GM19193 (cell line): ENCODE data around the gene NODAL.

Experiments used
- POLR2A ChIP-seq: IDR thresholded peaks from 4 replicates; pipeline ENCODE4 v1.6.1; 2011; ENCODE audit not compliant: insufficient read depth, insufficient read length; ENCODE audit errors: extremely low read depth

The NODAL gene

DNA sequence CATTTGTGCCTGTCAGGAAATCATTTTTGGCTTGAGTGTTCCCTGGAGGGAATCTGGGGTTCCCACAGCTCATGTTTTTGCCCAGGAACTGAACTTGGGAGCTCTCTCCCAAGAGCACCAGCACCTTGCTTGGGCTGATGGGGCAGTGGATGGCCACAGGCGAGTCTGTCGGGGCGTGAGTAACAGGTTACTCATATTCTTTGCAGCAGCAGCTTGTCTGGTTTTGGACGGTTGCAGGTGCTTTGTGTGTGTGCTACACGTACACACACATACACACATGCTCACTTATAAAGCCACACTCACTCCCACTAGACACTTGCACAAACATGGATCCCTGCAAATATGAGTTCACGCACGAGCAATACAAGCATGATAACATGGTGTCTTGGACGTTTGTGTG is 34.2 kb upstream of the NODAL start:
- no peak for TF ChIP-seq POLR2A

DNA sequence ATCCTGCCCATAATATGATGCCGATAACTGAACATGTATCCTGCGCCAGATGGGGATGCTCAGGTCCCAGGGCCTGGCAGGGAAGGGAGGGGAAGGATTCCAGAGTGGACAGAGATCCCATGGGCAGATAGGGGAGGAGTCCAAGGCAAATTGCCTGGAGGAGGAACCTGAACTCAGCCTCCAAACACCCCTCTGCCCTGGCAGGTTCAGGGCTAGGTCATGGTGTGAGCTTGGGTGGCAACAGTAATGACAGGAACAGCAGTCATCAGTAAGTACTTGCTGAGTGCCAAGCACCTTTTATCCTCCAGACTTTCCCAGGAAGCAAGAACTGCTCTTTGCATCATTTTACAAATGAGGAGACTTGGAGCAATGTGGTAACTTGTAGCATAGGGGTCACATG is 33.3 kb upstream of the NODAL start:
- TF ChIP-seq POLR2A = no peak

DNA sequence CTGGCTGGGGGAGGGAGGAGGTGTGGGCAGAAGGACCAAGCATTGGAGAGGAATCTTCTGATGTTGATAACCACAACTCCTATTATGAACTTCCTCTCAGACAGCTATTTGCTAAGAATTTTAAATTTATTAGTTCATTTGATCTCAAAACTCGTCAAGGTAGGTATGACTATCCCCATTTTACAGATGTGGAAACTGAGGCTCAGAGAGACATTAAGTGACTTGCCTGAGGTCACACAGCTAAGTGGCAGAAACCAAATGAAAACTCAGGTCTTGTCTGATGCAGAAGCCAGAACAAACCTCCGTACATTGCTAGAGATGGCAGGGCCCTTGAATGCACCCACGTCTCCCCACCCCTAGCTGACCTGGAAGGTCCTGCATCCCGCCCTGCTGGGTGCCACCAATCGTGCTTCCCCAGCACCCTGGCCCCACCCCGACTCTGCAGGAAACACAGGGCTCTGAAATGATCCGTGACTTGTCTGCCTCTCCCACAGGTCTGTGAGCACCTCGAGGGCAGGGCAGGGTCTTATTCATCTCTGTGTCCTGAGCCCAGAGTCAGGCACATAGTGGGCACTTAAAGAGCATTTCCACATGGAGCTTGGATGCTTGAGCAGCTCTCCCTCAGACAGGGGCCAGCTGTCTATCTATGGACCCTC is 31.4 kb upstream of the NODAL start:
- TF ChIP-seq POLR2A = no peak

DNA sequence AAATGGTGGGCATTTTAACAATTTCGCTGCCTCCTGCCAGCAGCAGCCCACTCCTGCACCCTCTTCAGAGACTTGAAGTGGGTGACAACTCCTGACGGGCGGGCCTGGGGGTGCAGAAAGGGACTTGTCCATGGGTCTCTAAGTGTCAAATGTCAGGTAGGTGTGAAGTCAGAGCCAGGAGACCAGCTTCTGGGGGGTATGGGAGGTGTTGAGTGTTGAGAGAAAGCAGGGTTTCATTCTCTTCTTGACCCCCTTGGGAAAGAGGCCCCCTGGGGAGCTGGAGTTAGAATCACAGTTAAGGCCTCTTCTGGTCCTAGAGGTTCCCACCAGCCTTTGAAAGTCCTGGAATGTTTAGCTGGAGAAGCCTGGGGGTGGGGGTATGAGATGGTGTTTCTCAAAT is 25.5 kb upstream of the NODAL start:
- TF ChIP-seq POLR2A = no peak

DNA sequence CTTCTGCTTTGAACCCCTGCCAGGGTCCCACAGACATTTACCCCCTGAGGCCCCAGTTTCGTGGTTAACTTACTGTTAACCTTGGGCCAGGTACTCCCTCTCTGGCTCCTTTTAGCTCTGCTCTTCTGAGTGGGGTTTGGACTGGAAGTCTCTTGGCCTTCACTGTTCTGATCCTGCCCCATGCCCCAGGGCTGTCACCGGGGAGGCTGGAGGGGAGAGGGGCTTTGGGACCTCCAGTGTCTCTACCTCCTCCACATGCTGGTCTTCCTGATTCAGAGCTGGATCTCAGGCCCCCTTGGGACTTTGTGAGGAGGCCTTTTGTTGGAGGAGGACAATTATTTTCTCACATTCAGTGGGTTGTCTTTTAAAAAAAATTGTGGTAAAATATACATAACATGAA is 24.4 kb upstream of the NODAL start:
- TF ChIP-seq POLR2A = no peak

DNA sequence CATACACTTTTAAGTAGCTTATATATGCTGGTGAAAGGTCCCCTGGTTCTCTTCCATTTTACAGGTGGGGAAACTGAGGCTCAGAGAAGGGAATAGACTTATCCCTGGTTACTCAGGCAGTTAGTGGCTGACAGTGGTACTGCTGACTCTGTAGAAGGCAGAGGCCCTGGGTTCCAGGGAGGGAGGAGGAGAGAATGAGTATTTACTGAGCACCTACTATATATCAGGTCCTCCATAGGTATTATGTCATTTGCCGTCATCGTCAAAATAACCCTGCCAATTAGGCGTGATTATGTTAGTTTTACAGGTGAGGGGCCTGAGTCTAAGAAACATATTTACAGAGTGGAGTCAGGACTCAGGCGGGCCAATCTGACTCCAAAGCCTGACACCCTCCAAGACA is 23.8 kb upstream of the NODAL start:
- TF ChIP-seq POLR2A = no peak

DNA sequence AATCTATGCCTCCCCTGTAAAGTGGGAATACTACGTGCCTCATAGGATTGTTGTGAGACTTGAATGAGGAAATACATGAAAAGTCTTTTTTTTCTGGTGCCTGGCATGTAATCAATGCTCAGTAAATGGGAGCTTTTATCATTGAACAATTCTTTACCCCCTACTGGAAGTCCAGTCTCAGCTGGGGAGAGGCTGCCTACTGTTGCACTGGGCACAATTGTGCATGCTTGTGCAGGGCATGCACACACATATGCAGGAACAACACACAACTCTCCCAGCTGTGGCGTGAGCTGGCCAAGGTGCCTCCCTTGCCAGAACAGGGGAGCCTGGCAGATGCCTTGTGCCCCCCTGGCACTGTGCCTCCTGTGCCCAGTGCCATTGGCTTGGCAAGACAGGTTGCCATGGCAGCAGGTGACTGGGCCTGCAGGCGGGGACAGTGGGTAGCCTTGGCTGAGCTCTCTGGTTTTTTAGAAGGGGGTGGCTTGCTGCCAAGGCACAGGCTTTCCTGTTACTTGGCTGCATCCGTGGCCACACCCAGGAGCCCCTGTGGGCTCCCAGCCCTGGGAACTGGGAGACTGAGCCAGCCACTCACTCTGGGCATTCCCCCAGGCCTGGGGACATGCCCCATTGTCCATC is 21.0 kb upstream of the NODAL start:
- no peak for TF ChIP-seq POLR2A

DNA sequence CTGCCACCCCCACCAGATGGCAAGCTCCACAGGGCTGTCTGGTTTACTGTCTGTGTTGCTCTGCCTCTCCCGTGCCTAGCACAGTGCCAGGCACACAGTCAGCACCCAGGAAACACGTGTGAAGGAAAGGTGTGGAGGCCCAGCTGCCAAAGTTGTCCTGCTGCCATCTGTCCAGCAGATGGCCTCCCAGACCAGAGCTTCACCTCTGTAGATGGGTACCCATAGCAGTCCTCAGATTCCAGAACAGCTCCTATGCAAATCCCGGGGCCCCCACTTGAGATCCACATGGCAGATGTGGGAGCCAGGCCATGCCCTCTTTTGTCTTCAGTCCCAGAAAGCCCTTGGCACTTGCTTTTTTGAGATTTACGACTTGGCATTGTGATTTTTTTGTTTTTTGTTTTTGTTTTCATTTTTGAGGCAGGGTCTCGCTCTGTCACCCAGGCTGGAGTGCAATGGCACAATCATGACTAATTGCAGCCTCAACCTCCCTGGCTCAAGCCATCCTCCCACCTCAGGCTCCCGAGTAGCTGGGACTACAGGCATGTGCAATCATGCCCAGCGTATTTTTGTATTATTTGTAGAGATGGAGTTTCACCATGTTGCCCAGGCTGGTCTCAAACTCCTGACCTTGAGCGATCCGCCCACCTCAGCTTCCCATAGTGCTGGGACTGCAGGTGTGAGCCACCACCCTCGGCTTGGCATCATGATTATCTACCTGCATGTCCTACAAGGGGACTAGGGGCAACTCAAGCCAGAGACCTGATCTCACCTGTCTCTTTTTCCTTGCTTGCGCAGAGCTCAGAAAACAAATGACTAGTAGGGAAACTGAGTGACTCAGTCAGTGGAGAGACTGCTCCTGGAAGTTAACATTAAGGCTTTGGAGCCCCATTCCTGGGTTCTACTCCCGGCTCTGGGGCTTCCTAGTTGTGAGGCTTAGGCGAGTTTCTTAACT is 20.2 kb upstream of the NODAL start:
- no peak for TF ChIP-seq POLR2A

DNA sequence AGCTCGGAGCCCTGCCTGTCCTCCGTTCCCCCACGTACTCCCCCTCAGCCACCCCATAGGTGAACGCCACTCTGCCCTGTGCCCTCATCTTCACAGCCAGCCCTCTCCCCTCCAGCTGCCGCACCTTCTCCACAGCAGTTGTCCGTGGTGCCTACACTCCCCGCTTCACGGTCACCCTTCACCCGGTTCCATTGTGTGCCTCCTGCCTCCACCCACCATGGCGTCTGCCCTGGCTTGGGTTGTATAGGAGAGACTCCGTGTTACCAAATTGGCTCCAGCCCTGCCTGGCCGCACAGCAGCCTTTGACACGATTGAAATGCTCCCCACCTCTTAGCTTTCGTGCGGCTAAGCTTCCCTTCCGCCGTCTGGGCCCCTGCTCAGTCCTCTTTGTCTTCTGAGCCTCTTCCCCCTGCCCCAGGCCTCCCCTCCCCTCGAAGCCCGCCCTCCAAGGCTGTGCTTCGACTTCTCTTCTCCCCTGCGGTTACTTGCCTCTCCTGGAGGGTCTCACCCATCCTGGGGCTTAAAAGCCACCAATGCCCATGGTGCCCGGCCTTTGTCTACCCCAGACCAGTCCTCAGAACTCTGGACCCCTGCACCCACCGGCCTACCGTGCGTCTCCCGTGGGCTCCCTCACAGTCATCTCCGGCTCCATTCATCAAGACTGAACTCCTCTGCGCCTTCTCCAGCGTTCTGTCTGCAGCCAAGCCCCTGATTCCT is 18.5 kb upstream of the NODAL start:
- TF ChIP-seq POLR2A = no peak

DNA sequence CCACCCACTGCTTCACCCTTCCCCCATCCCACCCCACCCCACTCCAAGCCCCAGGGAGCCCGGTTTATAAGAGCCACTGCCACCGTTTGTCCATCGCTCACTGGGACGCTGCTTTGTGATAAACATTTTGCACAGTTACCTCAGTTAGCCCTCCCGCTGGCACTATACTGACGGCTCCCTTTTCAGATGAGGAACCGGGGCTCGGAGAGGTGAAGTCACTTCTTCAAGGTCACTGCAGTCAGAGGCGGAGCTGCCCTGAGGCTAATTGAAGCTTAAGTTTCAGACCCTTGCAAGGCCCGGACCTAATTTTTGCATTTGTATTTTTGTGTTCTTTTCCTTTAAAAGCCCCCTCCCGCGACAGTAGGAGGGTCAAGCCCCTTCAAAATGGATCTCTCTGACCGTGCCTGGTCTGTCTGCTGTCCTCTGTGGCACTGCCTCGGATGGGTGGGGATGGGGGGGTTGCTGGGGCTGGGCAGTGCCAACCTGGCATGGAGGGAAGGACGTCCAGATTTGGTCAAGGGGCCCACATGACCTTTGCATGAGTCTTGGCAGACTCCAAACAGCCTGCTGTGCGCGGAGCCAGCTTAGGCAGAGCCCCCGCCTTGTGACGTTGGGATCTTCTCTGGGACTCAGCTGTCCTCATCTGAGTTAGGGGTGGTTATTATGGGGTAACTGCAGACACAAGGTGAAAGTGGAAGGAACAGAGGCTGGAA is 17.7 kb upstream of the NODAL start:
- TF ChIP-seq POLR2A = no peak

DNA sequence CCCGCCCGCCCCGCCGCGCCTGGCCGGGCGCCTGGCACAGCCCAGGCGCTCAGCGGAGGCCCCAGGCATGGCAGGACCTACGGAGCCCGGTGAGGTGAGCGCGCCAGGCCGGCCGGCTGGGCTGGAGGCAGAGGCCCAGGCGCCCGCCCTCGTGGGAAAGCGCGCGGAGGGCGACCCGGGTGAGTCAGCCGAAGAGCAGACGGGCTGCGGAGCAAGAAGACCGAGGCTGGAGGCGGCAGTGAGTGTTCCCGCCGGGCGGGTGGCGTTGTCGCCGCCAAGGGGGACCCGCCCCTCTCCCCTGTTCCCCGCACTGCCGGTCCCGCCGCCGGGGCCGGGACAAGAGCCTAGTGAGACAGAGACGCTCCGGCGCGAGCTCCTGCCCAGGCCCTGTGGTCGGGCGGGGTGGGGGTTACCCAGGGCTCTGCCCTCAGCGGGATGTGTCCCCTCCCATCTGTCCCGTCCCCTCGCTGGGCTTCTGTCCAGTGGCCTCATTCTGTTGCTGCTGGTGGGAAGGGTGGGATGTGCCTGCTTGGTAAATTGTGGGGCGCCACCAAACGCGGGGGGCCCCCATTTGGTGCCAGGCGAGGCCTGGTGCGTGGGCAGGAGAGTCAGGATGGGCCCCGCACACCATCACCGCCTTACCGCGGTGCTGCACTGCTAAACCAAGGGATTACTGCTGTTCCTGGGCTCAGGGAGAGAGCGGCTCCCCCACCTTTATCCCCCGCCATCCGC is 17.0 kb upstream of the NODAL start:
- no peak for TF ChIP-seq POLR2A

DNA sequence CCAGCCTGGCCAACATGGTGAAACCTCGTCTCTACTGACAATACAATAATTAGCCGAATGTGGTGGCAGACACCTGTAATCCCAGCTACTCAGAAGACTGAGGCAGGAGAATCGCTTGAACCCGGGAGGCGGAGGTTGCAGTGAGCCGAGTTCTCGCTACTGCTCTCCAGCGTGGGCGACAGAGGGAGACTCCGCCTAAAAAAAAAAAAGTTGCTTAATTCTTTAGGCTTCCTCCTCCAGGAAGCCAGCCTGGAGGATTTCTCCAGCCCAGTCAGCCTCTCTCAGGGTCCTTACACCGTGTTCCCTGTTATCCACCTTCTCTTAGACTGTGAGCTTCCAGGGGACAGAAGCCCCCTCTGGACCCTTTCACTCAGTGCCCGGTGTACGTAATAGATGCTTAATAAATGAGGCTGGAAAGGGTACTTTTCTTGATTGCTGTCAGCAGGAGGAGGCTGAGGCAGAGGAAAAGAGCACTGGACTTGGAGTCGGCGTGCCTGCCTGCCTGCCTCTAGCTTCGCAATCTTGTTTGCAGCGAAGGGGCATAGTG is 16.4 kb upstream of the NODAL start:
- no peak for TF ChIP-seq POLR2A

DNA sequence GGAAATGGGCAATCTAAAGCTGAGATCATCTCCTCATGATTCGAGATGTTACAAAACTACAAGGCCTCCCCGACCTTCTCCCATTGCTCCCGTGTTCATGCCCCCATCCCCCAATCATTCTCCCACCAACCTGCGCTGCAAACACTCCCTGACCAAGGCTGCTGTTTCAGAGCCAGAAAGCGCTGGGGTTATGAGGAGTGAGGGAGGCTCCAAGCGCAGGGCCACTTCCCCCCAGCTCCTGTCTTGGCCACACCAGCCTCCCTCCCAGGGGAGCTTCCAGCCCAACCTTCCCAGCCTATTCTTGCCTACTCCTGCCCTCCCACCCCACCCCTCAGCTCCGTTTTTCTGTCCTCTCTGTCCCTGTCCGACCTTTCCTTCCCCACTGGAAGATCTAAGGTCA is 14.7 kb upstream of the NODAL start:
- TF ChIP-seq POLR2A = no peak

DNA sequence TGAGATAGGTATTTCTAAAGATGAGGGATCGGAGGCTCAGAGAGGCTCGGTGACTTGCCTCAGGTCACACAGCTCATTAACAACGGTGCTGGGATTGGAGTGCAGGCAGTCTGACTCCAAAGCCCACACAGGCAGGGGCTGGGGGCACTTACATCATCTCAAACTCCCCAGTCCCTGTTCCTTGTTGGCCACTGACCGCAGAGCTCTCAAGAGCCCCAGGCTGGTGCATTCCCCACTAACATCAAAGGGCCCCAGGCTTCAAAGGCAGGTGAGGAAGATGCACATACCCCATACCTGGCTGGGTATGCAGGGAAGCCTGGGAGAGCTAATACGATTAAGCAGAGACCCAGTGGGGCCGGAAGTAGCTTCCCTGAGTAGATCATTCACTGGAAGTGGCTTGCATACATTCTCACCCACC is 13.7 kb upstream of the NODAL start:
- TF ChIP-seq POLR2A = no peak

DNA sequence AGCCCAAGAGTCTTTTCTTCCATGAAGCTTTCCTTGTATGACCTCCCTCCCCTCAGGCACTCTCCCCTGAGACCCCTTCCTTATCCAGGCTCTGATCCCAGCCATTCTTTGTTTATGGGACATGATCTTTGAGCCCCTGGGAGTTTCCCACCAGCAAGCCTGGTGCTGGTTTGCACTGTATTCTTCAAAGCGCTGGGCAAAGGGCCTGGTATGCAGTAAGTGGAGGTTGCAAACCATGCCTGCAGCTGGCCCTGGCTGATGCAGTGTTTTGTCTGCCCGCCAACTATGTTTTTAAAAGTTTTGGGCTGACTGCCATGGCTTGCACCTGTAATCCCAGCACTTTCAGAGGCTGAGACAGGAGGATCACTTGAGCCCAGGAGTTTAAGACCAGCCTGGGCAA is 6.8 kb upstream of the NODAL start:
- no peak for TF ChIP-seq POLR2A
